ENCODE data around the gene EXOSC5. TPM values are rescaled to one million over a fixed set of nuclear protein-coding genes. Genes with fewer than 3 reads are reported as not detected.

Gene EXOSC5
- total and polyA plus RNA-seq, 9 of the 15 experiments (the other 6 are each of a cell fraction or from before 2014, with no cell fraction given), result 10.9 to 75.5 (median 37.8) TPM

GRCh38 chr19:41352279-41352608 lies 44.9 kb downstream of the EXOSC5 start (continued):
- TF ChIP-seq ZNF398 (CRISPR knock-in tag; IDR thresholded peaks at IDR 0.05) (no peak), SUPT5H (IDR thresholded peaks at IDR 0.05) (0 out of 2 replicates have a peak, but pooled peaks have one; percentile 11), ETS2 (tag; IDR thresholded peaks at IDR 0.05; ENCODE audit: borderline replicate concordance, poor library complexity, severe bottlenecking) (no peak), POLR2AphosphoS2 (IDR thresholded peaks at IDR 0.05; ENCODE audit: low read length) (no peak), ATF6 (CRISPR knock-in tag; IDR thresholded peaks at IDR 0.05) (no peak), SIN3A (IDR thresholded peaks at IDR 0.05; ENCODE audit: borderline replicate concordance in 2 of 2, control insufficient read depth in 1 of 2, low read depth in 2 of 2, low read length in 2 of 2) (peak in 1 of 2 experiments; percentile 24; a peak in 1 of 4 replicates), CHD1 (IDR thresholded peaks at IDR 0.05; ENCODE audit: low read length) (no peak), MCM5 (IDR thresholded peaks at IDR 0.05; ENCODE audit: low read depth) (no peak), KDM5B (IDR thresholded peaks at IDR 0.05; ENCODE audit: insufficient replicate concordance, low read depth, low read length) (peak; percentile 27), CREB3L1 (IDR thresholded peaks at IDR 0.05; ENCODE audit: borderline replicate concordance, low read depth) (no peak), ZNF592 (IDR thresholded peaks at IDR 0.05) (no peak)
- TF ChIP-seq, protein P1, sequence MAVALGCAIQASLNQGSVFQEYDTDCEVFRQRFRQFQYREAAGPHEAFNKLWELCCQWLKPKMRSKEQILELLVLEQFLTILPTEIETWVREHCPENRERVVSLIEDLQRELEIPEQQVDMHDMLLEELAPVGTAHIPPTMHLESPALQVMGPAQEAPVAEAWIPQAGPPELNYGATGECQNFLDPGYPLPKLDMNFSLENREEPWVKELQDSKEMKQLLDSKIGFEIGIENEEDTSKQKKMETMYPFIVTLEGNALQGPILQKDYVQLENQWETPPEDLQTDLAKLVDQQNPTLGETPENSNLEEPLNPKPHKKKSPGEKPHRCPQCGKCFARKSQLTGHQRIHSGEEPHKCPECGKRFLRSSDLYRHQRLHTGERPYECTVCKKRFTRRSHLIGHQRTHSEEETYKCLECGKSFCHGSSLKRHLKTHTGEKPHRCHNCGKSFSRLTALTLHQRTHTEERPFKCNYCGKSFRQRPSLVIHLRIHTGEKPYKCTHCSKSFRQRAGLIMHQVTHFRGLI (CRISPR knock-in tag; IDR thresholded peaks at IDR 0.05), result no peak
